MM.1S (cell line): Measurements from ENCODE around the gene UCHL5.

Experiments
- DNase-seq: peaks from one replicate; pipeline ENCODE4 v3.0.0-alpha.2; 2015
- H2AFZ ChIP-seq: fragments of 300-600 bp; sonication (generic); 2 replicates; pipeline ENCODE4 v1.6.0; 2016; ENCODE audit warnings: antibody characterized with exemption, low read length
- H3F3A ChIP-seq: fragments of 300-600 bp; sonication (generic); 2 replicates; pipeline ENCODE4 v1.6.1; 2016; ENCODE audit warnings: mild to moderate bottlenecking, antibody characterized with exemption, low read length, moderate library complexity, mixed read lengths; ENCODE audit not compliant: insufficient read depth
- H3K27ac ChIP-seq: fragments of 300-600 bp; sonication (generic); 2 replicates; pipeline ENCODE4 v1.5.1; 2016; ENCODE audit warnings: mild to moderate bottlenecking, low read length
- H3K27me3 ChIP-seq: fragments of 300-600 bp; sonication (generic); replicated peaks from 2 replicates; pipeline ENCODE4 v1.6.0; 2016; ENCODE audit warnings: low read length; ENCODE audit not compliant: insufficient read depth
- H3K36me3 ChIP-seq: fragments of 300-600 bp; sonication (generic); replicated peaks from 2 replicates; pipeline ENCODE4 v1.6.1; 2016; ENCODE audit warnings: mild to moderate bottlenecking, low read length, mixed read lengths; ENCODE audit not compliant: insufficient read depth
- H3K4me1 ChIP-seq: fragments of 300-600 bp; sonication (generic); 2 replicates; pipeline ENCODE4 v1.6.1; 2016; ENCODE audit warnings: low read length, mixed read lengths
- H3K4me2 ChIP-seq: fragments of 300-600 bp; sonication (generic); 2 replicates; pipeline ENCODE4 v1.6.0; 2016; ENCODE audit warnings: low read depth, low read length
- H3K4me3 ChIP-seq: fragments of 300-600 bp; sonication (generic); 2 replicates; pipeline ENCODE4 v1.5.1; 2016; ENCODE audit warnings: low read length, mixed read lengths
- H3K79me2 ChIP-seq: fragments of 300-600 bp; sonication (generic); 2 replicates; pipeline ENCODE4 v1.6.1; 2016; ENCODE audit warnings: mixed run types, low read length, mixed read lengths
- H3K9ac ChIP-seq: fragments of 300-600 bp; sonication (generic); 2 replicates; pipeline ENCODE4 v1.6.1; 2016; ENCODE audit warnings: low read length, mixed read lengths
- H3K9me2 ChIP-seq: fragments of 300-600 bp; sonication (generic); replicated peaks from 2 replicates; pipeline ENCODE4 v1.6.1; 2016; ENCODE audit warnings: mild to moderate bottlenecking, low read length, mixed read lengths; ENCODE audit not compliant: insufficient read depth
- H3K9me3 ChIP-seq: fragments of 300-600 bp; sonication (generic); replicated peaks from 2 replicates; pipeline ENCODE4 v1.6.1; 2016; ENCODE audit warnings: mild to moderate bottlenecking, low read length, mixed read lengths; ENCODE audit not compliant: insufficient read depth
- H4K20me1 ChIP-seq: fragments of 300-600 bp; sonication (generic); 2 replicates; pipeline ENCODE4 v1.6.1; 2016; ENCODE audit warnings: mild to moderate bottlenecking, low read length, moderate library complexity, mixed read lengths; ENCODE audit not compliant: insufficient read depth
- CTCF ChIP-seq: fragments of 300-600 bp; sonication (generic); IDR thresholded peaks from 2 replicates; pipeline ENCODE4 v1.5.1; 2016; ENCODE audit warnings: antibody characterized with exemption, low read length, mixed read lengths
- EZH2 ChIP-seq: fragments of 300-600 bp; sonication (generic); optimal IDR thresholded peaks from 2 replicates; pipeline ENCODE3; 2017; ENCODE audit warnings: low read depth, mild to moderate bottlenecking, antibody characterized with exemption, low read length, mixed read lengths
- EZH2phosphoT487 ChIP-seq: fragments of 300-600 bp; sonication (generic); IDR thresholded peaks from 2 replicates; pipeline ENCODE4 v1.6.1; 2018; ENCODE audit warnings: antibody characterized with exemption, low read length

UCHL5 gene

GRCh38 chr1:193014400-193014799 lies 44.8 kb downstream of the UCHL5 start:
- H2AFZ ChIP-seq = no peak overlapping the region
- H3K4me1 ChIP-seq = no peaks in the 10 kb centered on the region
- no peak overlapping the region for H3K4me3 ChIP-seq
- no peak overlapping the region for H3K4me2 ChIP-seq
- H4K20me1 ChIP-seq = no peaks in the 10 kb centered on the region
- no peaks in the 10 kb centered on the region for H3K9me3 ChIP-seq
- H3K79me2 ChIP-seq = no peaks in the 10 kb centered on the region
- H3K9ac ChIP-seq = no peak overlapping the region
- 0 out of 2 replicates have a peak, but pooled peaks cover 3% of the 10 kb centered on the region for H3K36me3 ChIP-seq
- TF ChIP-seq EZH2phosphoT487 (no peak), EZH2 (no peak), CTCF (no peak)
- H3F3A ChIP-seq = no peaks in the 10 kb centered on the region
- no peak overlapping the region for H3K27ac ChIP-seq
- no peak for DNase-seq
- H3K9me2 ChIP-seq = no peaks in the 10 kb centered on the region
- no peaks in the 10 kb centered on the region for H3K27me3 ChIP-seq

GRCh38 chr1:193013707-193014106 lies 45.5 kb downstream of the UCHL5 start:
- Histone ChIP-seq H3K79me2 (no peaks in the 10 kb centered on the region), H3K27me3 (no peaks in the 10 kb centered on the region)
- no peak for DNase-seq

GRCh38 chr1:193013005-193013404 lies 46.2 kb downstream of the UCHL5 start:
- H3K27ac ChIP-seq = no peak overlapping the region
- no peaks in the 10 kb centered on the region for H3K9me2 ChIP-seq
- H3K4me2 ChIP-seq = no peak overlapping the region
- no peak overlapping the region for H3K9ac ChIP-seq
- no peak overlapping the region for H2AFZ ChIP-seq
- DNase-seq = no peak
- TF ChIP-seq EZH2phosphoT487 (no peak), CTCF (no peak)
- H4K20me1 ChIP-seq = no peaks in the 10 kb centered on the region
- H3K9me3 ChIP-seq = no peaks in the 10 kb centered on the region
- H3K79me2 ChIP-seq = no peaks in the 10 kb centered on the region
- no peaks in the 10 kb centered on the region for H3K4me1 ChIP-seq
- no peak overlapping the region for H3K4me3 ChIP-seq
- H3F3A ChIP-seq = no peaks in the 10 kb centered on the region
- 0 out of 2 replicates have a peak, but pooled peaks cover 3% of the 10 kb centered on the region for H3K36me3 ChIP-seq
- no peaks in the 10 kb centered on the region for H3K27me3 ChIP-seq

More at GRCh38 chr1:193013707-193014106, 45.5 kb downstream of the UCHL5 start:
- H3K4me3 ChIP-seq = no peak overlapping the region
- no peaks in the 10 kb centered on the region for H3K4me1 ChIP-seq
- no peaks in the 10 kb centered on the region for H4K20me1 ChIP-seq
- H2AFZ ChIP-seq = no peak overlapping the region
- H3K27ac ChIP-seq = no peak overlapping the region
- no peaks in the 10 kb centered on the region for H3K9me3 ChIP-seq
- H3K36me3 ChIP-seq = 0 out of 2 replicates have a peak, but pooled peaks cover 3% of the 10 kb centered on the region
- H3K9ac ChIP-seq = no peak overlapping the region
- no peak overlapping the region for H3K4me2 ChIP-seq
- no peaks in the 10 kb centered on the region for H3F3A ChIP-seq
- TF ChIP-seq EZH2phosphoT487 = no peak
- no peak for TF ChIP-seq EZH2
- no peak for TF ChIP-seq CTCF
- no peaks in the 10 kb centered on the region for H3K9me2 ChIP-seq
